ENCODE measurements around the gene HERC3. TPM values are rescaled to one million over a fixed set of nuclear protein-coding genes. Genes with fewer than 3 reads are reported as not detected.

Gene HERC3
- total and polyA plus RNA-seq, 2 of the 13 experiments (the other 11 are each of a cell fraction or from before 2014, with no cell fraction given), result 3.8 to 6.2 TPM

- TF ChIP-seq PRDM15 (CRISPR knock-in tag; IDR thresholded peaks at IDR 0.05) (no peak), TCF12 (IDR thresholded peaks at IDR 0.05) (no peak), TCF12 (CRISPR knock-in tag; IDR thresholded peaks at IDR 0.05) (no peak)
Observed at GRCh38 chr4:88725143-88725542, 132.9 kb downstream of the HERC3 start (continued).

GRCh38 chr4:88725986-88726385 lies 133.7 kb downstream of the HERC3 start:
- H4K20me1 ChIP-seq (ENCODE audit: insufficient read depth, low read length), result no peaks in the 10 kb centered on the region
- DNase-seq (ENCODE audit: low spot score), result no peak
- H3K36me3 ChIP-seq (replicated peaks in 1 of 2; ENCODE audit: control insufficient read depth in 1 of 2, insufficient read depth in 2 of 2, low read length in 2 of 2), result peaks cover 12 to 34% of the 10 kb centered on the region in 2 experiments
- CTCF ChIA-PET (ENCODE audit: low intra/inter-chr PET ratio, low total read pairs), result no interaction called here
- in situ Hi-C loops (cut with HindIII; ENCODE audit: extremely low pct_ligation_motif_present, low pct_unique_long_range_greater_than_20kb), result no loop called here
- H2AFZ ChIP-seq (ENCODE audit: low read length), result no peak overlapping the region
- TF ChIP-seq SP5 (CRISPR knock-in tag; IDR thresholded peaks at IDR 0.05; ENCODE audit: borderline replicate concordance, low read depth) (no peak), HNF4G (IDR thresholded peaks at IDR 0.05; ENCODE audit: borderline replicate concordance, low read depth, low read length) (no peak), HNF4G (CRISPR knock-in tag; IDR thresholded peaks at IDR 0.05; ENCODE audit: borderline replicate concordance, low read depth) (no peak), NR2F2 (IDR thresholded peaks at IDR 0.05; ENCODE audit: borderline replicate concordance, low read depth) (no peak), RBM22 (optimal IDR thresholded peaks at IDR 0.05; ENCODE audit: low read length) (no peak), IRF1 (CRISPR knock-in tag; IDR thresholded peaks at IDR 0.05; ENCODE audit: low read depth) (no peak), SKIL (CRISPR knock-in tag; IDR thresholded peaks at IDR 0.05; ENCODE audit: borderline replicate concordance) (no peak), HOXA7 (CRISPR knock-in tag; IDR thresholded peaks at IDR 0.05) (no peak), KDM1A (CRISPR knock-in tag; IDR thresholded peaks at IDR 0.05) (no peak), ZNF607 (CRISPR knock-in tag; IDR thresholded peaks at IDR 0.05; ENCODE audit: borderline replicate concordance) (no peak), ZNF530 (CRISPR knock-in tag; IDR thresholded peaks at IDR 0.05; ENCODE audit: low read depth) (no peak), GABPA (IDR thresholded peaks at IDR 0.05; ENCODE audit: low read depth, low read length) (no peak), GABPA (CRISPR knock-in tag; IDR thresholded peaks at IDR 0.05; ENCODE audit: low read depth) (no peak), HDAC6 (IDR thresholded peaks at IDR 0.05; ENCODE audit: low read depth, low read length) (no peak)
- no peaks in the 10 kb centered on the region for H3K4me1 ChIP-seq (ENCODE audit: insufficient read depth, low read length)
- H3K9ac ChIP-seq (ENCODE audit: insufficient read depth, low read depth, low read length), result no peak overlapping the region
- H3K4me2 ChIP-seq (ENCODE audit: low read depth, low read length), result no peak overlapping the region
- POLR2A ChIA-PET, result no interaction called here
- no peak overlapping the region for H3K4me3 ChIP-seq (replicated peaks in 1 of 3; ENCODE audit: insufficient read depth in 1 of 3, low read depth in 2 of 3, low read length in 3 of 3)
- H3K27ac ChIP-seq (ENCODE audit: extremely low read length, insufficient read depth, low read length), result no peak overlapping the region
- intact Hi-C loops (cut with micrococcal nuclease; ENCODE audit: unreplicated experiment), result no loop called here
- FAIRE-seq, result no peak
- no peaks in the 10 kb centered on the region for H3K27me3 ChIP-seq (ENCODE audit: control insufficient read depth in 1 of 2, insufficient read depth in 2 of 2, low read length in 2 of 2)
- WGBS (ENCODE audit: low lambda C conversion rate), result 100% methylated on average over 2 of the region's 2 CpGs
- no peaks in the 10 kb centered on the region for H3K9me3 ChIP-seq (ENCODE audit: low read length)
- no TSS peak for BruUV-seq (replicated peaks)
- no peaks in the 10 kb centered on the region for H3K79me2 ChIP-seq (ENCODE audit: insufficient read depth, low read length)
- no peak for ATAC-seq
